H1 (cell line): ENCODE measurements around the gene BCL2. TPM values are rescaled to one million over a fixed set of nuclear protein-coding genes. Genes with fewer than 3 reads are reported as not detected.

Experiments used
- RFX5 ChIP-seq: IDR thresholded peaks from 2 replicates; pipeline ENCODE4 v1.6.1; 2011; ENCODE audit warnings: low read depth, low read length, improper control_type of control experiment, borderline replicate concordance
- SIX5 ChIP-seq: IDR thresholded peaks from 2 replicates; pipeline ENCODE4 v1.6.1; 2011; ENCODE audit warnings: mild to moderate bottlenecking, low read depth, low read length
- TAF7 ChIP-seq: optimal IDR thresholded peaks from 2 replicates; pipeline ENCODE3; 2011; ENCODE audit warnings: low read depth, mild to moderate bottlenecking, inconsistent platforms, low read length, moderate library complexity, borderline replicate concordance
- polyA plus RNA-seq, 7 experiments: library from polyadenylated mRNA; depleted of rRNA in 3 of 7; stranded (reverse) in 5 of 7; unstranded in 2 of 7; fragments of >200 nt in 5 of 7; fragments of 200-250 nt in 2 of 7; gene quantifications; 1 replicate in 5 of 7; 2 replicates in 1 of 7; 4 replicates in 1 of 7; pipeline versions ENCODE4 v1.2.1 to v1.2.3, GENCODE V29; 2011 to 2013; ENCODE audit warnings: missing spikeins in 2 of 7, mixed read lengths in 2 of 7
- total RNA-seq: library from RNA; stranded (reverse); fragmentation: NEBNext Ultra II Directional; extraction: Animal tissue kit (Norgen Biotek cat#: 25700); gene quantifications from 2 replicates; pipeline ENCODE4 v1.2.1, GENCODE V29; 2021
- TF ChIP-seq, protein P1 (sequence below): fragments of 300-600 bp; sonication (generic); IDR thresholded peaks from 2 replicates; pipeline ENCODE4 v1.7.1; 2012; ENCODE audit warnings: low read length, moderate library complexity, mild to moderate bottlenecking, inconsistent platforms; ENCODE audit not compliant: insufficient replicate concordance

The BCL2 gene
- total and polyA plus RNA-seq, 2 of the 8 experiments (the other 6 are each of a cell fraction or from before 2014, with no cell fraction given): 0.59 to 4.5 TPM

- TF ChIP-seq, protein P1, sequence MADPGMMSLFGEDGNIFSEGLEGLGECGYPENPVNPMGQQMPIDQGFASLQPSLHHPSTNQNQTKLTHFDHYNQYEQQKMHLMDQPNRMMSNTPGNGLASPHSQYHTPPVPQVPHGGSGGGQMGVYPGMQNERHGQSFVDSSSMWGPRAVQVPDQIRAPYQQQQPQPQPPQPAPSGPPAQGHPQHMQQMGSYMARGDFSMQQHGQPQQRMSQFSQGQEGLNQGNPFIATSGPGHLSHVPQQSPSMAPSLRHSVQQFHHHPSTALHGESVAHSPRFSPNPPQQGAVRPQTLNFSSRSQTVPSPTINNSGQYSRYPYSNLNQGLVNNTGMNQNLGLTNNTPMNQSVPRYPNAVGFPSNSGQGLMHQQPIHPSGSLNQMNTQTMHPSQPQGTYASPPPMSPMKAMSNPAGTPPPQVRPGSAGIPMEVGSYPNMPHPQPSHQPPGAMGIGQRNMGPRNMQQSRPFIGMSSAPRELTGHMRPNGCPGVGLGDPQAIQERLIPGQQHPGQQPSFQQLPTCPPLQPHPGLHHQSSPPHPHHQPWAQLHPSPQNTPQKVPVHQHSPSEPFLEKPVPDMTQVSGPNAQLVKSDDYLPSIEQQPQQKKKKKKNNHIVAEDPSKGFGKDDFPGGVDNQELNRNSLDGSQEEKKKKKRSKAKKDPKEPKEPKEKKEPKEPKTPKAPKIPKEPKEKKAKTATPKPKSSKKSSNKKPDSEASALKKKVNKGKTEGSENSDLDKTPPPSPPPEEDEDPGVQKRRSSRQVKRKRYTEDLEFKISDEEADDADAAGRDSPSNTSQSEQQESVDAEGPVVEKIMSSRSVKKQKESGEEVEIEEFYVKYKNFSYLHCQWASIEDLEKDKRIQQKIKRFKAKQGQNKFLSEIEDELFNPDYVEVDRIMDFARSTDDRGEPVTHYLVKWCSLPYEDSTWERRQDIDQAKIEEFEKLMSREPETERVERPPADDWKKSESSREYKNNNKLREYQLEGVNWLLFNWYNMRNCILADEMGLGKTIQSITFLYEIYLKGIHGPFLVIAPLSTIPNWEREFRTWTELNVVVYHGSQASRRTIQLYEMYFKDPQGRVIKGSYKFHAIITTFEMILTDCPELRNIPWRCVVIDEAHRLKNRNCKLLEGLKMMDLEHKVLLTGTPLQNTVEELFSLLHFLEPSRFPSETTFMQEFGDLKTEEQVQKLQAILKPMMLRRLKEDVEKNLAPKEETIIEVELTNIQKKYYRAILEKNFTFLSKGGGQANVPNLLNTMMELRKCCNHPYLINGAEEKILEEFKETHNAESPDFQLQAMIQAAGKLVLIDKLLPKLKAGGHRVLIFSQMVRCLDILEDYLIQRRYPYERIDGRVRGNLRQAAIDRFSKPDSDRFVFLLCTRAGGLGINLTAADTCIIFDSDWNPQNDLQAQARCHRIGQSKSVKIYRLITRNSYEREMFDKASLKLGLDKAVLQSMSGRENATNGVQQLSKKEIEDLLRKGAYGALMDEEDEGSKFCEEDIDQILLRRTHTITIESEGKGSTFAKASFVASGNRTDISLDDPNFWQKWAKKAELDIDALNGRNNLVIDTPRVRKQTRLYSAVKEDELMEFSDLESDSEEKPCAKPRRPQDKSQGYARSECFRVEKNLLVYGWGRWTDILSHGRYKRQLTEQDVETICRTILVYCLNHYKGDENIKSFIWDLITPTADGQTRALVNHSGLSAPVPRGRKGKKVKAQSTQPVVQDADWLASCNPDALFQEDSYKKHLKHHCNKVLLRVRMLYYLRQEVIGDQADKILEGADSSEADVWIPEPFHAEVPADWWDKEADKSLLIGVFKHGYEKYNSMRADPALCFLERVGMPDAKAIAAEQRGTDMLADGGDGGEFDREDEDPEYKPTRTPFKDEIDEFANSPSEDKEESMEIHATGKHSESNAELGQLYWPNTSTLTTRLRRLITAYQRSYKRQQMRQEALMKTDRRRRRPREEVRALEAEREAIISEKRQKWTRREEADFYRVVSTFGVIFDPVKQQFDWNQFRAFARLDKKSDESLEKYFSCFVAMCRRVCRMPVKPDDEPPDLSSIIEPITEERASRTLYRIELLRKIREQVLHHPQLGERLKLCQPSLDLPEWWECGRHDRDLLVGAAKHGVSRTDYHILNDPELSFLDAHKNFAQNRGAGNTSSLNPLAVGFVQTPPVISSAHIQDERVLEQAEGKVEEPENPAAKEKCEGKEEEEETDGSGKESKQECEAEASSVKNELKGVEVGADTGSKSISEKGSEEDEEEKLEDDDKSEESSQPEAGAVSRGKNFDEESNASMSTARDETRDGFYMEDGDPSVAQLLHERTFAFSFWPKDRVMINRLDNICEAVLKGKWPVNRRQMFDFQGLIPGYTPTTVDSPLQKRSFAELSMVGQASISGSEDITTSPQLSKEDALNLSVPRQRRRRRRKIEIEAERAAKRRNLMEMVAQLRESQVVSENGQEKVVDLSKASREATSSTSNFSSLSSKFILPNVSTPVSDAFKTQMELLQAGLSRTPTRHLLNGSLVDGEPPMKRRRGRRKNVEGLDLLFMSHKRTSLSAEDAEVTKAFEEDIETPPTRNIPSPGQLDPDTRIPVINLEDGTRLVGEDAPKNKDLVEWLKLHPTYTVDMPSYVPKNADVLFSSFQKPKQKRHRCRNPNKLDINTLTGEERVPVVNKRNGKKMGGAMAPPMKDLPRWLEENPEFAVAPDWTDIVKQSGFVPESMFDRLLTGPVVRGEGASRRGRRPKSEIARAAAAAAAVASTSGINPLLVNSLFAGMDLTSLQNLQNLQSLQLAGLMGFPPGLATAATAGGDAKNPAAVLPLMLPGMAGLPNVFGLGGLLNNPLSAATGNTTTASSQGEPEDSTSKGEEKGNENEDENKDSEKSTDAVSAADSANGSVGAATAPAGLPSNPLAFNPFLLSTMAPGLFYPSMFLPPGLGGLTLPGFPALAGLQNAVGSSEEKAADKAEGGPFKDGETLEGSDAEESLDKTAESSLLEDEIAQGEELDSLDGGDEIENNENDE: no peak
- TF ChIP-seq SIX5 (no peak), TAF7 (no peak), RFX5 (no peak)
Measured at GRCh38 chr18:63259567-63260379, 59.8 kb downstream of the BCL2 start (continued).
